Suppressor macrophage treated with lipopolysaccharide for 1 hour (primary cell): ENCODE measurements around the gene NRSN2.

Source experiments
- DNase-seq, 3 donors: peaks; one replicate each; pipeline ENCODE4 v3.0.0-alpha.2; 2020 to 2022

Gene NRSN2

DNA sequence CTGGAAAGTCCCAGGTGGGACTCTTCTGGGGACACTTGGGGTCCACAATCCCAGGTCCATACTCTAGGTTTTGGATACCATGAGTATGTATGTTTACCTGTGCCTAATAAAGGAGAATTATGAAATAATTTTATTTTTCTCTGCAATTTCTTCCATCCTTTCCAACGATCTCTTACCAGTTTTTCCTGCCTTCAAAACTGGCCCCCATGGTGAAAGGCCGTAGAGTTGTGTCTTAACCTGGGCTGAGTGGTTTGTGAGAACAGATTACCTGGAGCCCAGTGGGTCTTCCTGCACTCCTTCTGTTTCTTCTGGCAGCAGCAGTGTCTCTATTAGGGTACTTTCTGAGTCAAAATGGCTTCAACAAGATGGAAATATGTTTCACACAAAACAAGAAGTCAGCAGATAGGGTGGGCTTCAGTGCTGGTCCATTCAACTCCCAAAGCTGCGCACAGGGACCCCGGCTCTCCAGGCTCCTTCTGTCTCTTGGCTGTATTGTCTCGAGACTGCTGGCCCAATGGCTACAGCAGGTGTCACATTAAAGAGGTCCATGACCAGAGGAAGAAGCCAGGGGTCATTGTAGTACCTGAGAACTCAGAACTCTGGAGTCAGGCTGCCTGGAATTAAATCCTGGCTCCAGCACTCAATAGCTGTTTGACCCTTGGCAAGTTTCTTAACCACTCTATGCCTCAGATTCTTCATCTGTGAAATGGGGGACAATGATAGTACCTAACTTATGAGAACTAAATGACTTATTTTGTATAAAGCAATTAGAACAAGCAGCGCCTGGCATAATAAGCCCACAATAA, 50.7 kb downstream of the NRSN2 start:
- DNase-seq = no peak

GRCh38 chr20:399182-399707, 52.3 kb downstream of the NRSN2 start:
- DNase-seq = no peak

GRCh38 chr20:400128-400453, 53.2 kb downstream of the NRSN2 start:
- DNase-seq = no peak

- DNase-seq = peak in 1 of 3 donors; percentile 20
These were observed 53.8 kb downstream of the NRSN2 start for GRCh38 chr20:400454-401275.

DNA sequence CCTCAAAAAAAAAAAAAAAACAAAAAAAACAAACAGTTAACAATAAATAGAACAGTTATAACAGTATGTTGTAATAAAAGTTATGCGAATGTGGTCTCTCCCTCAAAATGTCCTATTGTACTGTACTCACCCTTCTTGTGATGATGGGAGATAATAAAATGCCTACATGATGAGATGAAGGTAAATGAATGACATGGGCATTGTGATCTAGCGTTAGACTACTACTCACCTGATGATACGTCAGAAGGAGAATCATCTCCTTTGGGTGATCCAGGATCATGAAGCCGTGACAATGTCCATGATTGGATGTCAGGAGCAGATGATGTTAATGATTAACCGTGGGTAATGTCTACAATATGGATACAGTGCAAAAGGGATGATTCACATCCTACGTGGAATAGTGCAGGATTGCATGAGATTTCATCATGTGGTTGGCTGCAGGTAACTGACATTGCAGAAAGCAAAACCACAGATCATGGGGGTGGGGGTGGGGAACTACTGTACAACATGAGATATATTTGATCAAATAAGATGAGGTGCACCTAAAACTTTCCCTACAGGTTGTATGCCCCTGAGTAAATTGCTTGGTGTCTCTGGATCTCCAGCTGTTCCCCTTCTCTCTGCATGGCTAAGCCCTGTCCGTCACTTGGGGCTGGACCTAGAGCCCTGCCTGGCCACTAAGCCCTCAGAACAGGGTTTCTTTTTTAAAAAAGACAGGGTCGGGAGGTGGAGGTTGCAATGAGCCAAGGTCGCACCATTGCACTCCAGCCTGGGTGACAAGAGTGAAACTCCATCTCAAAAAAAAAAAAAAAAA, 55.0 kb downstream of the NRSN2 start:
- no peak for DNase-seq

DNA sequence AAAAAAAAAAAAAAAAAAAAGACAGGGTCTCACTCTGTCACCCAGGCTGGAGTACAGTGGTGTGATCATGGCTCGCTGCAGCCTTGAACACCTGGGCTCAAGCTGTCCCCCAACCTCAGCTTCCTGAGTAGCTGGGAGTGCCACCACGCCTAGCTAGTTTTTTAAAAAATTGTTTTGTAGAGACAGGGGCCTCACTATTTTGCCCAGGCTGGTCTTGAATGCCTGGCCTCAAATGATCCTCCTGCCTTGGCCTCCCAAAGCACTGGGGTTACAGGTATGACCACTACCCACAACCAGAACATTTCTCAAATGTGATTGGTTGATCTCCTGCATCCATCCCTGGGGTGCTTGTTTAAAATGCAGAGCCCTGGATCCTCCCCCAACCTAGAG, 55.6 kb downstream of the NRSN2 start:
- no peak for DNase-seq

DNA sequence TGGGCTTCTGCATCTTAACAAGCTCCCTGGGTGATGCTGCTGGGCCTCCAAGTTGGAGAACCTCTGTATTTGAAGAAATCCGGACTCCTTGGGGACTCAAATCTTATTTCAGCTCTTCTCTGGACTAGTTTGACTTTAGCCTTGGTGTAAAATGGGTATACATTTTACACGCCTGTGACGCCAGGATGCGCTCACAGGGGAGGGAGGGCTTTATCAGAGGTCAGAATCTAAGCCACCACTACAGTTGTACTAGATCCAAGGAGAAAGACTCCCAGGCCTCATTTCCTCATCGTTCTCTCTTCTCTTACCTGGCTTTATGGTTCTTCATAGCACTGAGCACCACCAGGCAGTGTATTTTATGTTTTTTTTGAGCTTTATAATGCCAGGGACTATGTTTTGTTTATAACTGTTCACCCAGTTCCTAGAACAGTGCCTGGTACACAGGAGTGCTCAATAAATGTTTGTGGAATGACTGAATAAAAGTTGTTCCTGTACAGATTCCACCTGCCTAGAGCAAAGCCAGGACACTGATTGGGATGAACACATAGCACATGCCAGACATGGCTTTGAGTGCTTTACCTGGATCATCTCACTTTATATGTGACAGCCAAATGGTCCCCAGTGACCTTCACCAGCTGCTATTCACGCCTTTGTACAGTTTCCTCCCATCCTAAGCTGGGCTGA, 56.1 kb downstream of the NRSN2 start:
- DNase-seq = no peak

- DNase-seq = no peak
These were observed 56.7 kb downstream of the NRSN2 start for GRCh38 chr20:403582-403957.

DNA sequence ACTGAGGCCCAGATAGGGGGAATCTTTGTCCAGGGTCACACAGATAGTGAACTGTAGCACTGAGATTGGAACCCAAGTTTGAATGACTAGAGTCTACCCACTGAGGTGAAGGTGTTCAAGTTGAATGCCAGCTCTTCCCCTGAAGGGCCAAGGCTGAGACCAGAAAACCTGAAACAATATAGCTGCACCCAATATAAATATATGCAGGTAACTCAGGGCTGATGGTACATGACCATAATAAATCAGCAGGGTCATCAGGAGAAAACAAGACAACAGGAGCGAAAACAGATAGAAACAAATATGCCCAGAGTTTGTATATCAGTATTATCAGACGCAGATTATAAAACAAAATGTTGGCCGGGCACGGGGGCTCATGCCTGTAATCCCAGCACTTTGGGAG, 57.2 kb downstream of the NRSN2 start:
- DNase-seq = no peak
